ENCODE results near the gene SLC38A9.

DNA sequence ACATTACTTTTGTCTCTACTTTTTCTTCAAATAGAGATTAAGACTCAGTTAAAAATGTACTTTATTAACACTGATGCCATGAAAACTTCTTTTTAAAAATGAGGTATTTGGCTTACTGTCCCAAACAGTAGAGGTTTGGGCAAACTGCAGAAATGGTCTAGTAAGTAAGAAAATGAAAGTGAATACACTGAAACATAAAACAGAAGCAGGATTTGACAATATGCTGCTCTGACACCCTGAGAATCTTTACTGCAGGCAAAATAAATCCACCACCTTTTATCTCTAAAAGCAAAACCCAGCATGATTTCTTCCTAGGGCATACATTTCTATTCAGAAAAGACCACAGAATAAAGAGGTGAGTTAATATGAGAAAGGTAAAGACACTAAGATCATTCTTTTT lies 86.2 kb downstream of the SLC38A9 start:
- TF ChIP-seq EZH2 (IDR thresholded peaks at IDR 0.05) (no peak), POLR2AphosphoS5 (IDR thresholded peaks at IDR 0.05; ENCODE audit: borderline replicate concordance, low read depth, low read length) (no peak)
